GM21576 (cell line): ENCODE data around the gene SLIT3.

Experiments
- ATAC-seq: cut with Tn5 transposase; IDR thresholded peaks from one replicate; pipeline ENCODE4 v1.9.1; 2021; ENCODE audit warnings: mild to moderate bottlenecking, moderate library complexity; ENCODE audit not compliant: unreplicated experiment

The SLIT3 gene

GRCh38 chr5:168788786-168789185 lies 512.2 kb downstream of the SLIT3 start:
- ATAC-seq: no peak

- no peak for ATAC-seq
These were observed 512.8 kb downstream of the SLIT3 start for GRCh38 chr5:168788107-168788506.

- no peak for ATAC-seq
These were observed 514.8 kb downstream of the SLIT3 start for GRCh38 chr5:168786147-168786546.

GRCh38 chr5:168784454-168784853 lies 516.5 kb downstream of the SLIT3 start:
- no peak for ATAC-seq

- ATAC-seq: no peak
These were observed 518.9 kb downstream of the SLIT3 start for GRCh38 chr5:168781941-168782571.

- ATAC-seq: no peak
These were observed 520.1 kb downstream of the SLIT3 start for GRCh38 chr5:168780888-168781287.

- no peak for ATAC-seq
These were observed 521.6 kb downstream of the SLIT3 start for GRCh38 chr5:168779333-168779732.

- ATAC-seq: no peak
These were observed 522.4 kb downstream of the SLIT3 start for GRCh38 chr5:168778536-168778935.

GRCh38 chr5:168777651-168778050 lies 523.3 kb downstream of the SLIT3 start:
- ATAC-seq: no peak

GRCh38 chr5:168776070-168776469 lies 524.9 kb downstream of the SLIT3 start:
- no peak for ATAC-seq

- no peak for ATAC-seq
These were observed 527.7 kb downstream of the SLIT3 start for GRCh38 chr5:168773226-168773625.

- ATAC-seq: no peak
These were observed 528.5 kb downstream of the SLIT3 start for GRCh38 chr5:168772316-168772961.

GRCh38 chr5:168771678-168772077 lies 529.3 kb downstream of the SLIT3 start:
- no peak for ATAC-seq

GRCh38 chr5:168770996-168771395 lies 529.9 kb downstream of the SLIT3 start:
- no peak for ATAC-seq

- no peak for ATAC-seq
These were observed 530.9 kb downstream of the SLIT3 start for GRCh38 chr5:168770036-168770498.

GRCh38 chr5:168768172-168768571 lies 532.8 kb downstream of the SLIT3 start:
- ATAC-seq: no peak

GRCh38 chr5:168766426-168766700 lies 534.6 kb downstream of the SLIT3 start:
- no peak for ATAC-seq

GRCh38 chr5:168765551-168766425 lies 535.2 kb downstream of the SLIT3 start:
- no peak for ATAC-seq

GRCh38 chr5:168765086-168765550 lies 535.8 kb downstream of the SLIT3 start:
- ATAC-seq: no peak

- ATAC-seq: no peak
These were observed 544.2 kb downstream of the SLIT3 start for GRCh38 chr5:168756453-168757391.
